HEK293 (cell line): ENCODE results near the gene CACNA1F.

Experiments used
- CTCF ChIA-PET: fragments of 350-600 bp; formaldehyde crosslinking; extraction: SDS; loops from one replicate; lab custom pipeline; 2021; ENCODE audit warnings: antibody characterized with exemption; lab: Yijun Ruan, JAX
- POLR2A ChIA-PET: fragments of 300-600 bp; formaldehyde crosslinking; extraction: SDS; loops from one replicate; lab custom pipeline; 2020; ENCODE audit warnings: antibody characterized with exemption, inconsistent platforms; lab: Yijun Ruan, JAX
- H3K27ac ChIP-seq: fragments of 200-500 bp; sonication (Bioruptor generic); 2 replicates; pipeline ENCODE4 v1.5.1; 2014; ENCODE audit warnings: low read depth, low read length, control low read depth, inconsistent platforms; ENCODE audit errors: extremely low read depth
- H3K36me3 ChIP-seq, 2 experiments: fragments of 200-500 bp in 1 of 2; sonication (Bioruptor generic) in 1 of 2; 1 replicate in 1 of 2; 2 replicates in 1 of 2; pipeline ENCODE4 v1.5.1; 2014 to 2017; ENCODE audit warnings: inconsistent platforms in 2 of 2, low read length in 2 of 2; ENCODE audit not compliant: control insufficient read depth in 2 of 2, insufficient read depth in 1 of 2
- H3K4me1 ChIP-seq: fragments of 200-500 bp; sonication (Bioruptor generic); 2 replicates; pipeline ENCODE4 v1.5.1; 2014; ENCODE audit warnings: mild to moderate bottlenecking, low read length, inconsistent platforms; ENCODE audit not compliant: control insufficient read depth, insufficient read depth
- H3K4me3 ChIP-seq: 2 replicates; pipeline ENCODE4 v1.5.1; 2011; ENCODE audit warnings: low read depth, mild to moderate bottlenecking, control low read depth, low read length, moderate library complexity
- H3K9me3 ChIP-seq: fragments of 200-500 bp; sonication (Bioruptor generic); 2 replicates; pipeline ENCODE4 v1.5.1; 2014; ENCODE audit warnings: low read depth, low read length, inconsistent platforms; ENCODE audit not compliant: control insufficient read depth, insufficient read depth
- CTCF ChIP-seq: fragments of 450-650 bp; formaldehyde crosslinking; IDR thresholded peaks from 2 replicates; pipeline ENCODE4 v1.5.1; 2016; ENCODE audit warnings: missing biosample characterization, missing genetic modification characterization
- HOXC10 ChIP-seq: sonication (generic); formaldehyde crosslinking; IDR thresholded peaks from 2 replicates; pipeline ENCODE4 v1.8.1; 2023; ENCODE audit warnings: mild to moderate bottlenecking, missing genetic modification reagents
- OSR2 ChIP-seq: fragments of 450-650 bp; formaldehyde crosslinking; IDR thresholded peaks from 2 replicates; pipeline ENCODE4 v1.5.1; 2016; ENCODE audit warnings: missing biosample characterization, missing genetic modification characterization
- PRDM6 ChIP-seq: fragments of 450-650 bp; formaldehyde crosslinking; IDR thresholded peaks from 2 replicates; pipeline ENCODE4 v1.5.1; 2017; ENCODE audit warnings: missing biosample characterization, missing genetic modification characterization
- RBAK ChIP-seq: fragments of 450-650 bp; formaldehyde crosslinking; IDR thresholded peaks from 2 replicates; pipeline ENCODE4 v1.5.1; 2016; ENCODE audit warnings: missing biosample characterization, missing genetic modification characterization
- ZBTB7A ChIP-seq: fragments of 450-650 bp; formaldehyde crosslinking; IDR thresholded peaks from 2 replicates; pipeline ENCODE4 v1.5.1; 2016; ENCODE audit warnings: low read depth, missing biosample characterization, missing genetic modification characterization
- ZBTB8A ChIP-seq: fragments of 450-650 bp; formaldehyde crosslinking; IDR thresholded peaks from 2 replicates; pipeline ENCODE4 v1.5.1; 2016; ENCODE audit warnings: missing biosample characterization, missing genetic modification characterization
- ZNF112 ChIP-seq: fragments of 450-650 bp; formaldehyde crosslinking; IDR thresholded peaks from 2 replicates; pipeline ENCODE4 v1.5.0; 2017; ENCODE audit warnings: missing biosample characterization, missing genetic modification characterization
- ZNF174 ChIP-seq: fragments of 450-650 bp; formaldehyde crosslinking; IDR thresholded peaks from 2 replicates; pipeline ENCODE4 v1.5.0; 2017; ENCODE audit warnings: missing biosample characterization, mild to moderate bottlenecking, missing genetic modification characterization
- ZNF202 ChIP-seq: fragments of 450-650 bp; formaldehyde crosslinking; IDR thresholded peaks from 2 replicates; pipeline ENCODE4 v1.5.1; 2016; ENCODE audit warnings: missing biosample characterization, missing genetic modification characterization, borderline replicate concordance
- ZNF23 ChIP-seq: fragments of 450-650 bp; formaldehyde crosslinking; IDR thresholded peaks from 2 replicates; pipeline ENCODE4 v1.5.1; 2016; ENCODE audit warnings: missing biosample characterization, missing genetic modification characterization, borderline replicate concordance
- ZNF341 ChIP-seq: fragments of 450-650 bp; formaldehyde crosslinking; IDR thresholded peaks from 2 replicates; pipeline ENCODE4; 2016; ENCODE audit warnings: low read depth, missing biosample characterization, missing genetic modification characterization
- ZNF521 ChIP-seq: fragments of 450-650 bp; formaldehyde crosslinking; IDR thresholded peaks from 2 replicates; pipeline ENCODE4 v1.5.1; 2017; ENCODE audit warnings: missing biosample characterization, mild to moderate bottlenecking, missing genetic modification characterization
- ZNF530 ChIP-seq: fragments of 450-650 bp; formaldehyde crosslinking; IDR thresholded peaks from 2 replicates; pipeline ENCODE4 v1.5.1; 2016; ENCODE audit warnings: low read depth, missing biosample characterization, missing genetic modification characterization
- ZNF561 ChIP-seq: fragments of 450-650 bp; IDR thresholded peaks from 2 replicates; pipeline ENCODE4 v1.5.1; 2018; ENCODE audit warnings: missing biosample characterization, missing genetic modification characterization, borderline replicate concordance
- ZNF624 ChIP-seq: fragments of 450-650 bp; formaldehyde crosslinking; IDR thresholded peaks from 2 replicates; pipeline ENCODE4 v1.5.1; 2017; ENCODE audit warnings: missing biosample characterization, missing genetic modification characterization
- ZNF677 ChIP-seq: fragments of 450-650 bp; IDR thresholded peaks from 2 replicates; pipeline ENCODE4 v1.5.0; 2018; ENCODE audit warnings: missing biosample characterization, mild to moderate bottlenecking, missing genetic modification characterization, moderate library complexity
- TF ChIP-seq, protein P1 (sequence below): fragments of 450-650 bp; formaldehyde crosslinking; IDR thresholded peaks from 2 replicates; pipeline ENCODE4 v1.5.1; 2016; ENCODE audit warnings: missing biosample characterization, missing genetic modification characterization
- TF ChIP-seq, protein P2 (sequence below): fragments of 450-650 bp; formaldehyde crosslinking; conservative IDR thresholded peaks from 2 replicates; pipeline ENCODE4 v1.5.1; 2016; ENCODE audit warnings: low read depth, missing biosample characterization, missing genetic modification characterization
- TF ChIP-seq, protein P3 (sequence below): fragments of 450-650 bp; formaldehyde crosslinking; IDR thresholded peaks from 2 replicates; pipeline ENCODE4 v1.5.1; 2016; ENCODE audit warnings: missing biosample characterization, missing genetic modification characterization
- TF ChIP-seq, protein P4 (sequence below): fragments of 450-650 bp; formaldehyde crosslinking; IDR thresholded peaks from 2 replicates; pipeline ENCODE4 v1.5.1; 2017; ENCODE audit warnings: missing biosample characterization, missing genetic modification characterization
- TF ChIP-seq, protein P5 (sequence below): fragments of 450-650 bp; formaldehyde crosslinking; conservative IDR thresholded peaks from 2 replicates; pipeline ENCODE4 v1.5.1; 2016; ENCODE audit warnings: low read depth, missing biosample characterization, missing genetic modification characterization

Gene CACNA1F

GRCh38 chrX:49177338-49177833 is 55.8 kb downstream of the CACNA1F start:
- Histone ChIP-seq H3K27ac (no peak overlapping the region), H3K4me1 (no peaks in the 10 kb centered on the region), H3K4me3 (no peak overlapping the region), H3K9me3 (no peaks in the 10 kb centered on the region), H3K36me3 (peaks cover 11 to 50% of the 10 kb centered on the region in 2 experiments; a peak in 2 of 3 replicates)
- CTCF ChIA-PET, result interaction anchor here (0.6 to 1.2 kb wide), 2 partner anchors 9 to 21 kb away, joined by 3 read pairs; no protein-coding TSS in a partner anchor
- POLR2A ChIA-PET, result interaction anchor here (0.5 kb wide), 1 partner anchor 9 kb away, joined by 6 read pairs; no protein-coding TSS in a partner anchor
- TF ChIP-seq ZNF23 (no peak), ZNF202 (no peak), CTCF (tag by site-specific recombination) (peak; percentile 40; the same call in 1 of the 2 replicates), ZBTB7A (tag by site-specific recombination) (no peak), ZNF677 (tag by site-specific recombination) (no peak), ZNF341 (peak; percentile 68), ZNF624 (tag by site-specific recombination) (no peak), ZNF530 (no peak), ZBTB8A (tag by site-specific recombination) (peak; percentile 44; the same call in 1 of the 2 replicates), ZNF521 (no peak), OSR2 (no peak), ZNF112 (tag by site-specific recombination) (no peak), ZNF174 (no peak), ZNF561 (no peak), RBAK (no peak), HOXC10 (CRISPR knock-in tag) (no peak), PRDM6 (no peak)
- TF ChIP-seq, protein P1, sequence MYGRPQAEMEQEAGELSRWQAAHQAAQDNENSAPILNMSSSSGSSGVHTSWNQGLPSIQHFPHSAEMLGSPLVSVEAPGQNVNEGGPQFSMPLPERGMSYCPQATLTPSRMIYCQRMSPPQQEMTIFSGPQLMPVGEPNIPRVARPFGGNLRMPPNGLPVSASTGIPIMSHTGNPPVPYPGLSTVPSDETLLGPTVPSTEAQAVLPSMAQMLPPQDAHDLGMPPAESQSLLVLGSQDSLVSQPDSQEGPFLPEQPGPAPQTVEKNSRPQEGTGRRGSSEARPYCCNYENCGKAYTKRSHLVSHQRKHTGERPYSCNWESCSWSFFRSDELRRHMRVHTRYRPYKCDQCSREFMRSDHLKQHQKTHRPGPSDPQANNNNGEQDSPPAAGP (tag by site-specific recombination), result no peak
- TF ChIP-seq, protein P2, sequence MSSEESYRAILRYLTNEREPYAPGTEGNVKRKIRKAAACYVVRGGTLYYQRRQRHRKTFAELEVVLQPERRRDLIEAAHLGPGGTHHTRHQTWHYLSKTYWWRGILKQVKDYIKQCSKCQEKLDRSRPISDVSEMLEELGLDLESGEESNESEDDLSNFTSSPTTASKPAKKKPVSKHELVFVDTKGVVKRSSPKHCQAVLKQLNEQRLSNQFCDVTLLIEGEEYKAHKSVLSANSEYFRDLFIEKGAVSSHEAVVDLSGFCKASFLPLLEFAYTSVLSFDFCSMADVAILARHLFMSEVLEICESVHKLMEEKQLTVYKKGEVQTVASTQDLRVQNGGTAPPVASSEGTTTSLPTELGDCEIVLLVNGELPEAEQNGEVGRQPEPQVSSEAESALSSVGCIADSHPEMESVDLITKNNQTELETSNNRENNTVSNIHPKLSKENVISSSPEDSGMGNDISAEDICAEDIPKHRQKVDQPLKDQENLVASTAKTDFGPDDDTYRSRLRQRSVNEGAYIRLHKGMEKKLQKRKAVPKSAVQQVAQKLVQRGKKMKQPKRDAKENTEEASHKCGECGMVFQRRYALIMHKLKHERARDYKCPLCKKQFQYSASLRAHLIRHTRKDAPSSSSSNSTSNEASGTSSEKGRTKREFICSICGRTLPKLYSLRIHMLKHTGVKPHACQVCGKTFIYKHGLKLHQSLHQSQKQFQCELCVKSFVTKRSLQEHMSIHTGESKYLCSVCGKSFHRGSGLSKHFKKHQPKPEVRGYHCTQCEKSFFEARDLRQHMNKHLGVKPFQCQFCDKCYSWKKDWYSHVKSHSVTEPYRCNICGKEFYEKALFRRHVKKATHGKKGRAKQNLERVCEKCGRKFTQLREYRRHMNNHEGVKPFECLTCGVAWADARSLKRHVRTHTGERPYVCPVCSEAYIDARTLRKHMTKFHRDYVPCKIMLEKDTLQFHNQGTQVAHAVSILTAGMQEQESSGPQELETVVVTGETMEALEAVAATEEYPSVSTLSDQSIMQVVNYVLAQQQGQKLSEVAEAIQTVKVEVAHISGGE (tag by site-specific recombination), result no peak
- TF ChIP-seq, protein P3, sequence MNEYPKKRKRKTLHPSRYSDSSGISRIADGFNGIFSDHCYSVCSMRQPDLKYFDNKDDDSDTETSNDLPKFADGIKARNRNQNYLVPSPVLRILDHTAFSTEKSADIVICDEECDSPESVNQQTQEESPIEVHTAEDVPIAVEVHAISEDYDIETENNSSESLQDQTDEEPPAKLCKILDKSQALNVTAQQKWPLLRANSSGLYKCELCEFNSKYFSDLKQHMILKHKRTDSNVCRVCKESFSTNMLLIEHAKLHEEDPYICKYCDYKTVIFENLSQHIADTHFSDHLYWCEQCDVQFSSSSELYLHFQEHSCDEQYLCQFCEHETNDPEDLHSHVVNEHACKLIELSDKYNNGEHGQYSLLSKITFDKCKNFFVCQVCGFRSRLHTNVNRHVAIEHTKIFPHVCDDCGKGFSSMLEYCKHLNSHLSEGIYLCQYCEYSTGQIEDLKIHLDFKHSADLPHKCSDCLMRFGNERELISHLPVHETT (tag by site-specific recombination), result no peak
- TF ChIP-seq, protein P4, sequence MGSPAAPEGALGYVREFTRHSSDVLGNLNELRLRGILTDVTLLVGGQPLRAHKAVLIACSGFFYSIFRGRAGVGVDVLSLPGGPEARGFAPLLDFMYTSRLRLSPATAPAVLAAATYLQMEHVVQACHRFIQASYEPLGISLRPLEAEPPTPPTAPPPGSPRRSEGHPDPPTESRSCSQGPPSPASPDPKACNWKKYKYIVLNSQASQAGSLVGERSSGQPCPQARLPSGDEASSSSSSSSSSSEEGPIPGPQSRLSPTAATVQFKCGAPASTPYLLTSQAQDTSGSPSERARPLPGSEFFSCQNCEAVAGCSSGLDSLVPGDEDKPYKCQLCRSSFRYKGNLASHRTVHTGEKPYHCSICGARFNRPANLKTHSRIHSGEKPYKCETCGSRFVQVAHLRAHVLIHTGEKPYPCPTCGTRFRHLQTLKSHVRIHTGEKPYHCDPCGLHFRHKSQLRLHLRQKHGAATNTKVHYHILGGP, result no peak
- TF ChIP-seq, protein P5, sequence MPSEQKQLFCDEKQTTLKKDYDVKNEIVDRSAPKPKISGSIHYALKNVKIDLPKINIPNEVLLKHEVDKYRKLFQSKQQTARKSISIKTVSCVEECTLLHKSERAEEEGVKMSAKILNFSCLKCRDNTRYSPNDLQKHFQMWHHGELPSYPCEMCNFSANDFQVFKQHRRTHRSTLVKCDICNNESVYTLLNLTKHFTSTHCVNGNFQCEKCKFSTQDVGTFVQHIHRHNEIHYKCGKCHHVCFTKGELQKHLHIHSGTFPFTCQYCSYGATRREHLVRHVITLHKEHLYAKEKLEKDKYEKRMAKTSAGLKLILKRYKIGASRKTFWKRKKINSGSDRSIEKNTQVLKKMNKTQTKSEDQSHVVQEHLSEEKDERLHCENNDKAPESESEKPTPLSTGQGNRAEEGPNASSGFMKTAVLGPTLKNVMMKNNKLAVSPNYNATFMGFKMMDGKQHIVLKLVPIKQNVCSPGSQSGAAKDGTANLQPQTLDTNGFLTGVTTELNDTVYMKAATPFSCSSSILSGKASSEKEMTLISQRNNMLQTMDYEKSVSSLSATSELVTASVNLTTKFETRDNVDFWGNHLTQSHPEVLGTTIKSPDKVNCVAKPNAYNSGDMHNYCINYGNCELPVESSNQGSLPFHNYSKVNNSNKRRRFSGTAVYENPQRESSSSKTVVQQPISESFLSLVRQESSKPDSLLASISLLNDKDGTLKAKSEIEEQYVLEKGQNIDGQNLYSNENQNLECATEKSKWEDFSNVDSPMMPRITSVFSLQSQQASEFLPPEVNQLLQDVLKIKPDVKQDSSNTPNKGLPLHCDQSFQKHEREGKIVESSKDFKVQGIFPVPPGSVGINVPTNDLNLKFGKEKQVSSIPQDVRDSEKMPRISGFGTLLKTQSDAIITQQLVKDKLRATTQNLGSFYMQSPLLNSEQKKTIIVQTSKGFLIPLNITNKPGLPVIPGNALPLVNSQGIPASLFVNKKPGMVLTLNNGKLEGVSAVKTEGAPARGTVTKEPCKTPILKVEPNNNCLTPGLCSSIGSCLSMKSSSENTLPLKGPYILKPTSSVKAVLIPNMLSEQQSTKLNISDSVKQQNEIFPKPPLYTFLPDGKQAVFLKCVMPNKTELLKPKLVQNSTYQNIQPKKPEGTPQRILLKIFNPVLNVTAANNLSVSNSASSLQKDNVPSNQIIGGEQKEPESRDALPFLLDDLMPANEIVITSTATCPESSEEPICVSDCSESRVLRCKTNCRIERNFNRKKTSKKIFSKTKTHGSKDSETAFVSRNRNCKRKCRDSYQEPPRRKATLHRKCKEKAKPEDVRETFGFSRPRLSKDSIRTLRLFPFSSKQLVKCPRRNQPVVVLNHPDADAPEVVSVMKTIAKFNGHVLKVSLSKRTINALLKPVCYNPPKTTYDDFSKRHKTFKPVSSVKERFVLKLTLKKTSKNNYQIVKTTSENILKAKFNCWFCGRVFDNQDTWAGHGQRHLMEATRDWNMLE, result no peak
